Spleen (tissue), 7 donors: ENCODE data around the gene PCDH15.

Source experiments
- CTCF ChIP-seq, 11 experiments: fragments of 200-600 bp in 7 of 11; fragments of 450-650 bp in 4 of 11; sonication (generic) in 4 of 11; IDR thresholded peaks in 8 of 11; conservative IDR thresholded peaks in 3 of 11; 1 replicate in 7 of 11; 2 replicates in 4 of 11; pipeline versions ENCODE4 v1.4.0 to v1.8.0; 2016 to 2021; ENCODE audit warnings: antibody characterized with exemption in 11 of 11, inconsistent platforms in 4 of 11, mild to moderate bottlenecking in 1 of 11
- POLR2A ChIP-seq, 3 donors: fragments of 450-650 bp; IDR thresholded peaks; one replicate each; pipeline ENCODE4 v1.5.1; 2017; ENCODE audit warnings: antibody characterized with exemption in 3 of 3, mild to moderate bottlenecking in 1 of 3
- POLR2AphosphoS5 ChIP-seq, 3 donors: sonication (generic); formaldehyde crosslinking; IDR thresholded peaks; one replicate each; pipeline ENCODE4 v1.5.1; 2017; ENCODE audit warnings: antibody characterized with exemption in 3 of 3
- donor health status: DM: no; HTN: no; CAD: no; lungs with moderate emphysema.
- donor health status: DM: no; HTN: no; CAD: no.
- donor health status: DM: no; HTN: no; CAD: no.

GRCh38 chr10:53955091-53955490 lies 845.9 kb downstream of the PCDH15 start:
- no peak for TF ChIP-seq POLR2A (IDR thresholded peaks at IDR 0.05)
- no peak for TF ChIP-seq CTCF (IDR thresholded peaks at IDR 0.05 in 8 of 11, conservative IDR thresholded peaks at IDR 0.05 in 3 of 11)
- TF ChIP-seq POLR2AphosphoS5 (IDR thresholded peaks at IDR 0.05) = no peak
